Kidney glomerular epithelial cell (primary cell): Measurements from ENCODE around the gene PLBD2.

ENCODE experiments used
- DNase-seq: peaks from one replicate; lab custom pipeline; 2025; lab: John Stamatoyannopoulos, UW

The PLBD2 gene

DNA sequence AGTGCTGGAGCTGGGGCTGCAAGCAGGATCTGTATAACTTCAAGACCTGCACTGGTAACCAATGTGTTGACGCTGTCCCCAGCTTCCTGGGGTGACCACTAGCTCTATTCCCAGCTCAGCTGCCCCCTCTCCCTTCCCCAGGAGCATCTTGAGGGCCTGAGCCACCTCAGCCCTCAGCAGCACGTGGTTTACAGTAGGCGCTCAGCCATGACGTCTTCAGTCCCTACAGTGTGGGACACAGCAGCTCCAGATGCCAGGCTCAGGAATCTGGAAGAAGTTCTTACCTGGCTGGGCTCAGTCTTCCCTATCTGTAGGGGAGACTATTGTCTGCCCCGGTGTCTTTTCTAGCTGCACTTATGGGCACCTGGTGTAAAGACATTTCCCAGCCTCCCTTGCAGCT is 36.7 kb downstream of the PLBD2 start:
- no peak for DNase-seq

DNA sequence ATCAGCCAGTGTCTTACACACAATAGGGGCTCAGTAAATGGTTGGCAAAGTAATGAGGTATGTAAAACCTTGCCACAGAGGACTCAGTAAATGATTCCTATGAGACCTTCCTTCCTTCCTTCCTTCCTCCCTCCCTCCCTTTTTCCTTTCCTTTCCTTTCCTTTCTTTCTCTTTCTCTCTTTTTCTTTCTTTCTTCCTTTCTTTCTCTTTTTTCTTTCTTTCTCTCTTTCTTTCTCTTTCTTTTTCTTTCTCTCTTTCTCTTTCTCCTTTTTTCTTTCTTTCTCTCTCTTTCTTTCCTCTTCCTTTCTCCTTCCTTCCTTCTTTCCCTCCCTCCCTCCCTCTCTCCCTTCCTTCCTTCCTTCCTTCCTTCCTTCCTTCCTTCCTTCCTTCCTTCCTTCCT is 37.8 kb downstream of the PLBD2 start:
- DNase-seq, result no peak

DNA sequence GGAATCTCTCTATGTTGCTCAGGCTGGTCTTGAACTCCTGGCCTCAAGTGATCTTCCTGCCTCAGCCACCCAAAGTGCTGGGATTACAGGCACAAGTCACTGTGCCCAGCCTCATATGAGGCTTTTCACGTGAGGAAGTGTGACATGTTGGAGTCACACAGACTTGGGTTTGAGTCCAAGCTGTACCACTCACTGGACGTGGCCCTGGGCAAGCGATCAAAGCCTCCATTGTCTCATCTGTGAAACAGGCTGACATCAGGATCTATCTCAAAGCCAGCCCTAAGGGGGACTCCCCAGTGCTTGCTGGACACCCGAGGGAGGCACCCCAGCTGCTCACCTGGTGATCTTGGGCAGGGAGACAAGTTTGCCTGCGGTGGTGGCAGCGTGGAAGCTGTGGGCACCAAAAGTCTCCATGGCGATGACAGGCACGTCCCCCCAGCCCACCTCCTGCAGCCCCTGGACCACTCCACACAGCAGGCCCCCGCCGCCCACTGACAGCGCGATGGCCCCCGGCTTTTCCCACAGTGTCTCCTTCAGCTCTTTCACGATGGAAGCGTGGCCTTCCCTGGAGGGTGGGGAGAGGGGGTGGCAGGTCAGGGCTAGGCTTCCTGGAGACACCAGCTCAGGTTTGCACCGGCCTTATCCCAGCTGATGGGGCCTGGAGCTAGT is 38.6 kb downstream of the PLBD2 start:
- no peak for DNase-seq

DNA sequence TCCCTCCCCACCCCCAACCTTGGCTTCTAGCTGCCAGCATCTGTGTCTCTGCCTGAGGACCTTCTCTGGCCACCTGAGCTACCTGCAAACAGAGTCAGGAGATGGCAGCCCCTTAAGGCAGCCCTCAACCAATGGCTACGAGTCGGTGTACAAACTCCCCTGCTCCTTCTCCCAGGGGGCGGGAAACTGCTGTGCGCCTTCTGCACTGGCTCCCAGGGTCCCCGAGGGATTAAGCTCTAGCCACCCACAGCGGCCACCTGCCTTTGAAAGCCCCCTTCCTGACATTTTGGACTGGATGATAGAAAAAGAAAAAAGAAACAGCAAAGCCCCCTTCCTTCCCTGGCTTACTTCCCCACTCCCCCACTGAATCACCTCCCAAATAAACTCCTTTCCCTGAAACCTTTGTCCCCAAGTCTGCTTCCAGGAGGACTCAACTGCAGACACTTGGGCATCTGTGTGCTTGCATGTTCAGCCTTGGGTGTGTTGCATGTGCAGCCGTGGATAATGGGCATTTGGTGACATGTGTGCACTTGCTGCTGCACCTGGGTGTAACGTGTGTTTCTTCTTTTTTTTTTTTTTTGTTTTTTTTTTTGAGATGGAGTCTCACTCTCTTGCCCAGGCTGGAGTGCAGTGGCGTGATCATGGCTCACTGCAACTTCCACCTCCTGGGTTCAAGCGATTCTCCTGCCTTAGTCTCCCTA is 39.3 kb downstream of the PLBD2 start:
- no peak for DNase-seq

DNA sequence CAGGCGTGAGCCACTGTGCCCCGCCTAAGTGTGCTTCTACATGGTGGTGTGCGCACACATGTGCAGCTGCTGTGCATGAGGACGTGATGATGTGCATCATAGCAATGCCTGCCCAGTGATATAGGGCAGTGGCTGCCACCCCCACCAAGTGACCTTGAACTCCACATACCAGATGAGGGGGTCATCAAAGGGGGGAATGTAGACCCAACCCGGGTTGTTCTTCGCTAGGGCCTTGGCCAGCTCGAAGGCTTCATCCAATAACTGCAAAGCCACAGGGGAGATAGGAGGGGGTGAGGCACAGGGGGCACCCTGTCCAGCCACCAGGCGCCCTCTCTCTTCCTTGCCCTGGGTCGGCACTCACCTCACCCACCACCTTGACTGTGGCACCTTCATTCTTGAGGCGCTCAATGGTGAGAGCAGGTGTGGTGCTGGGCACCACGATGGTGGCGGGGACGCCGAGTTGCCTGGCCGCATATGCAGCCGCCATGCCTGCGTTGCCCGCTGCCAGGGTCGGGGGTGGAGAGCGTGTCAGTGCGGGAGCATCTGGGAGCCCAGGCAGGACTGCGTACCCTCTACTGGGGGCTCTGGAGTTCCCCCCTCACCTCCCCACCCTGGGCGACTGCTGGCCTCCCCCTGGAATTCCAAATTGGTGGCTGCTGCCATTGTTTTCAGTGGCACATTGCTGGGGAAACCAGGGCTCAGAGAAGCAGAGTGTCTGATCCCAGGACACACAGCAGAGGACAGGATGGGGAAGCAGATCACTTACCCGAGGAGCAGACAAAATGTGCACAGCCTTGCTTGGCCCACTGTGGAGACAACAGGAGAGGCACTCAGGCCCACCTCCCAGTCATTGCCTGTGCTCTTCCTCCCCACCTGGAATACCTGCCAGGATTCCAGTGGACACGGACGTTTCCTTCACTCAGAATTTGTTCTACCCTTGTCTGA is 40.2 kb downstream of the PLBD2 start:
- DNase-seq, result no peak

DNA sequence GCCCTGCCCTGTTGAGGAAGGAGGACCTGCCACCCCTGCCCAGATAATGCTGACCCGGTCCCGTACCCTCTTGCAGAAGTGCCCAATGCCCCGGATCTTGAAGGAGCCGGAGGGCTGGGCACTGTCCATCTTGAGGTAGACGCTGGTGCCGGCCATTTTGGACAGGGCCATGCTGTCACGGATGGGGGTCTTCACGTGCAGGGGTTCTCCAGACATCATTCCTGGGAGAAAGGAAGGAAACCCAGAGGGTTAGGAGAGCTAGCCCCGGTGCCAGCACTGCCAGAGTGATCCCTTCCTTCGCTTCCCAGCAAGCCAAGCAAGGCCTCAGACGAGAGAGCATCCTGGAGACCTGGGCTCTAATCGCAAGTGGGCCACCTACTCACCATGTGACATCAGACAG is 41.1 kb downstream of the PLBD2 start:
- no peak for DNase-seq

DNA sequence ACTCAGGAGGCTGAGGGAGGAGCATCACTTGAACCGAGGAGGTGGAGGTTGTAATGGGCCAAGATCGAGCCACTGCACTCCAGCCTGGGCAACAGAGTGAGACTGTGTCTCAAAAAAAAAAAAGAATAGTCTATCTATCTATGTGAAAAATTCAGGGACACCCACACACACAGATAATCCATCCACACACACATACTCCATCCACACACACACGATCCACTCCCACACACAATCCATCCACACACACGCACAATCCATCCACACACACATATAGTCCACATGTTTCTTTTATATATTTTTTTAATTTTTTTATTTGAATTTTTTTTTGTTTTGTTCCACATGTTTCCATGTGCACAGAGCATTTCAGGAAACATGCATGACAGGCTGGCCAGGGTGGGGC is 42.0 kb downstream of the PLBD2 start:
- DNase-seq, result no peak

DNA sequence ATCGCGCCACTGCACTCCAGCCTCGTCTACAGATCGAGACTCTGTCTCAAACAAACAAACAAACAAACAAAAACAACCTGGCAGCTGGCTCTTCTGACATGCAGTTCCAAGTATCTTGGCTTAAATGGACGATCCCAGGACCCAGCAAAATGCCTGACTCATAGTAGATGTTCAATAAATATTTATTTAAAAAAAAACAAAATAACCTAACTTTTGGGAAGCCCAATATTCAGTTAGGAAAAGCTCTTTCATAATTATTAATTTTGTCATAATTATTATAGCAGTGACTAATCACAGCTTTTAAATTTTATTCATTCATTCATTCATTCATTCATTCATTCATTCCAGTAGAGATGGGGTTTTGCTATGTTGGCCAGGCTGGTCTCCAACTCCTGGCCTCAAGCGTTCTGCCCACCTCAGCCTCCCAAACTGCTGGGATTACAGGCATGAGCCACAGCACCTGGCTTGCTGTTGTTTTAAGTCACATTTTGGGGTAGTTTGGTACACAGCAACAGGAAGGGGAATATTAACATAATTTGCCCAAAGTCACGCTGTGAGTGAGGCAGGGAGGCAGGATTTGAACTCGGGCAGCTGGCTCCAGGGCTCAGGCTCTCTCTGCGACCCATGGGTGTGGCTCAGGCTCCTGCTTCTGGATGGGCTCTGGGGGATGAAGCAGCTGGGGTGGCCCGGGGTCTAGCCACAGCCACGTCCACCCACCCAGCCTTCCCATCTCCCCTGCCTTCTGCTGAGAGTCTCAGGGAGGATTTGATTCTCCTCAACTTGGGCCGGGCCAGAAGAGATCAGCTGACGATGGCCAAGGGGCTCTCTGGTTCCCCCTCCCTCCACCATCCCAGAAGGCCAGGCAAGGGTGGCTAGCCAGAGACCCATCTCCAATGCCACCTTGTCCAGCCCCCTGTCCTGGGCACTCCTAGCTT is 42.9 kb downstream of the PLBD2 start:
- no peak for DNase-seq

DNA sequence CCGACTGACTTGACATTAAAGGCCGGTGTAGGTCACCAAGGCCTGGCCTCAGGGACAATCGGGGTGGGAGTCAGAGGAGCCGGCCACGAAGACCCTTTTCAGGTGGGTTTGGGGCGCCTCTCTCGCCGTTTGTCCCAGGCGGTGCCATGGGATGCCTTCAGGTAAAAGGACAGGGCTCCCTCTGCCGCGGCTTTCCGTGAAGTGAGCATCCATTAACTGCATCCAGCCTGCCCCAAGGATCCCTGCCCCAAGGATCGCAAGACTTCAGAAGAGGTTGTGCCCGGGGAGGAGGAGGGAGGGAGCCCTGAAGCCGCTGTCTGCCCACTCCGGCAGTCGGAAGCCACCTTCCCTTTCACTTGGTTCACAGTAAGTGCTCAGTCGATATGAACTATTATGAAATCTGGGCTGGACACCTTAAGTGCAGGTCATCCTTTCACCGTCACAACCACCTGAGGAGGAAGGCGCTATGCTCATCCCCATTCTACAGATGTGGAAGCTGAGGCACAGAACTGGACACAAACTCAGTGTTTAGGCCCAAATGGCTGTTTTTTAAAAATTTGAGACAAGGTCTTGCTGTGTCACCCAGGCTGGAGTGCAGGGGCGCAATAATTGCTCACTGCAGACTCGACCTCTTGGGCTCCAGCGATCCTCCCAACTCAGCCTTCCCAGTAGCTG is 44.3 kb downstream of the PLBD2 start:
- DNase-seq, result no peak

DNA sequence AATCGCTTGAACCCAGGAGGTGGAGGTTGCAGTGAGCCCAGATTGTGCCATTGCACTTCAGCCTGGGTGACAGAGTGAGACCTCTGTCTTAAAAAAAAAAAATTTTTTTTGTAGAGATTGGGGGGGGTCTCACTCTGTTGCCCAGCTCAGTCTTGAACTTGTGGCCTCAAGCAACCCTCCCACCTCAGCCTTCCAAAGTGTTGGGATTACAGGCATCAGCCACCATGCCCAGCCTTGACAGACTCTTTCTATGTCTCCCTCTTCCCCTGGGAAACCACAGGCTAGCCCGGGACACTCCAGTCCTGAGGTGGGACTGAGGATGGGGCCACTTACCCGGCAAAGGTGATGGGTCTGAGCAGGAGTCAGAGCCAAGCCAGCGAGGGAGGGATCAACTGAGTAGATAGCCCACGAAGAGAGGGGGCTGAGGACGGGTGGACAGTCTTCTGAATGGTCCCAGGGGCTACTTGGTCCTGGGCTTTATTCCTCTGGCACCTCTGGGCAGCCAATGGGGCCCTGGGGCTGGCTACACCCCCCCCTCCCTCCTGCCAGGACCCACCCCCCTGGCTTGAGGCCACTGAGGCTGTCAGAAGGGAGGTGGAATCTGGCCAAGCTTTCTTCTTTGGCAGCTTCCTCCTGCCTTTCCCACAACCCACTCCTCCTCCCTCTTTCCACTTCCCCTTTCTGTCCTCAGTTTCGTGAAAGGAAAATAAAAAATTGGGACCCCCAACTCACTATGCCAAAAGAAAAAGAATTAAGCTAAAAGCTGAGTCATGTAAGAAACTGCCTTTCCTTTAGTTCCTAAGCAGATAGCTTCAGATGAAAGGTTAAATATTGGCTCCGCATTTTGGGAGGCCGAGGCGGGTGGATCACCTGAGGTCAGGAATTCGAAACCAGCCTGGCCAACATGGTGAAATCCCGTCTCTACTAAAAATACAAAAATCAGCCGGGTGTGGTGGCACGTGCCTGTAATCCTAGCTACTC is 45.3 kb downstream of the PLBD2 start, which contains the start of gene SDS:
Gene SDS (minus strand): TSS at position 453 of the 981 bp plus-strand sequence. CDS start 4,179 bp downstream, outside the sequence.
- DNase-seq, result no peak

DNA sequence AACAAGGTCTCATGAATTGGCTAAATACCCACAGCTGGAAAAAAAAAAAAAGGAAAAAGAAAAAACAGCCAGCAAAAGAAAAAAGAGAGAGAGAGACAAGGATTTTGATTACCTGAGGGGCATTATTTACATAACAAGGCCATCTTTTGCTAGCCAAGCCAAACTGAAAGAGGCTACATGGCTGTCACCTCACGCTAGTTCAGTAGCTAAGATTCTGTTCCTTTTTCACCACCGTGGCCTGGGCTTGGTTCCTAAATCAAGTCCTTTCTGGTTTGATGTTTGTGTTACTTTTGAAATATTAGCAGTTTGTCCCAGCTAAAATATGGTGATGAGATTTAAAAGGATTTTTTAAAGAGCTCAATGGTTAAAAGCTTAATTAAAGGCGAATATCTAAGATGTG is 47.3 kb downstream of the PLBD2 start:
- DNase-seq, result no peak

DNA sequence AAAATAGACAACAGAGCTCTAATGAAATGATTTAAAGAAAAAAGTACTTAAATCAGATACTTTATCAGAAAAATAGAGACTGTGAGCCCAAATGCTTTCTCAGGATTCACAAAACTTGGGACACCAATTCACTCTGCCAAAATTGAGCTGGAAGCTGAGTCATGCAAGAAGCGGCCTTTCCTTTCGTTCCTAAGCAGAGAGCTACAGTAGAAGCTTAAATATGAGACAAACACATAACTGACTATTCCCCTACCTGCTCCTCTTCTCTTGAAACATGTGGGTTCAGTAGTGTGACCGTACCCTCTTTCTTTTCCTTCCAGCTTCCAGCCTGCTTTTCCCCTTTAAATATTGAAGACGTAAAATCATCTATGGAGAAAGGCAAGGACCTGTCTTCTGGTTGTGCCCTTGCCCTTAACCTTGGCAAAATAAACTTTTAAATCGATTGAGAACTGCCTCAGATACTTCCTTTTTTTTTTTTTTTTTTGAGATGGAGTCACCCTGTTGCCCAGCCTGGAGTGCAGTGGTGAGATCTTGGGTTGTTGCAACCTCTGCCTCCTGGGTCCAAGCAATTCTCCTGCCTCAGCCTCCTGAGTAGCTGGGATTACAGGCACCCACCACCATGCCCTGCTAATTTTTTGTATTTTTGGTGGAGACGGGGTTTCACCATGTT is 49.7 kb downstream of the PLBD2 start:
- no peak for DNase-seq

DNA sequence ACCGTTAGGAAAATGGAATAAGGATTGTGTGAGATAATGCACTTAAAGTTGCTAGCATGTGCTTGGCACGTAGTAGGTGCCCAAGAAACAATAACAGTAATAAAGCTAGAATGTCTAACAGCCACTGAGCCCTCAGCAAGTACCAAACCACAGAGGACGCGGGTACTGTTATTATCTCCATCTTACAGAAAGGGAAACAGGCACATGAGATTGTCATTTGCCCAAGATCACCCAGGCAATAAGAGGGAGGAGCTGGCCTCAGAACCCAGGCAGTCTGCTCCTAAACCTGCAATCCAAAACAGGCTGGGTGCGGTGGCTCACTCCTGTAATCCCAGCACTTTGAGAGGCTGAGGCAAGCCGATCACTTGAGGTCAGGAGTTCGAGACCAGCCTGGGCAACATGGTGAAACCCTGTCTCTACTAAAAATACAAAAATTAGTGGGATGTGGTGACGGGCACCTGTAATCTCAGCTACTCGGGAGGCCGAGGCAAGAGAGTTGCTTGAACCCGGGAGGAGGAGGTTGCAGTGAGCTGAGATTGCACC is 50.4 kb downstream of the PLBD2 start:
- no peak for DNase-seq

DNA sequence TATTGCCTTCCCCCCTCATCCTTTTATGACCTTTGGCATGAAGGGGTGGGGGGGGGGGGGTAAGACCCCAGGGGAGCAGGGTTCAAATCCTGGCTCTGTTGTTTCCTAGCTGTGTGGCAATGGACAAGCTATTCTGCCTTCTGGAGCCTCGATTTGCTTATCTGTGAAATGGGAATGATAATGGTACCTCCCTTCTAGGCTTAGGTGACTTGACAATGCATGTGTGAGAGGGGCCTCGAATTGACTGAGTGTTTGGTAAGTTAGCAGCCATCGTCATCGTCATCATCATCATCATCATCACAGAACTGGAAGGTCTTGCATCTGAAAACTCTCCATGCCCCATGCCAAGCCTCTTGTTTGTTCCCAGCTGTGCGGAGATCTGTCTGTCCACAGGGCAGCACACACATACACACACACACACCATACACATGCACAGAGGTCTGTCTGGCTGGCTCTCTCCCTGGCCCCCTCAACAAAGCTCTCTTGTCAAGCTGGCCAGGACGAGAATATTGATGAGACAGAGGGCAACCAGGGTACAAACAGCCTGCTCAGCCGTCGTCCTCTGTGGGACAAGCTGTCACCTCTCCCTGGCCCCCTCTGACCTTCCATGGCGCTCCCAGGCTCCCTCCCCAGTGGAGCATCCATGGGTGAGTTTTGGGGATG is 51.2 kb downstream of the PLBD2 start:
- no peak for DNase-seq

DNA sequence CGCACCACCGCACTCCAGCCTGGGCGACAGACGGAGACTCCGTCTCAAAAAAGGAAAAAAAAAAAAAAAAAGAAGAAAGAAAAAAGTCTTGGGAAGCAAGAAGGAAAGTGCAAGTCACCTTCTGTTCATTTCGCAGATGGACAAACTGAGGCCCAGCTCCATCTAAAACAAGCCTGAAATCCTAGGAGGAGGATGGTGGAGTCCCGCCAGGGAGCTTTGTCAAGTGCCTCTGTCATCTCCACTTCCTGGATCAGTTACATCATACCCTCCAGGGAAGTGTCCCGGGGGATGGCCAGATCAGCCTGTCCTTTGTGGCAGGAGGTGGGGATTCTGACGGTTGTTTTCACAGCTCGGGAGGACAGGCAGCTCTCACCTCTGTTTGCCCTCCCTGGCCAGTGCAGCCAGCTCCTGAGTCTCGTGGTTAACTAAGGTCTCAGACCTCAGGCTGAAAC is 55.1 kb downstream of the PLBD2 start:
- DNase-seq, result no peak

DNA sequence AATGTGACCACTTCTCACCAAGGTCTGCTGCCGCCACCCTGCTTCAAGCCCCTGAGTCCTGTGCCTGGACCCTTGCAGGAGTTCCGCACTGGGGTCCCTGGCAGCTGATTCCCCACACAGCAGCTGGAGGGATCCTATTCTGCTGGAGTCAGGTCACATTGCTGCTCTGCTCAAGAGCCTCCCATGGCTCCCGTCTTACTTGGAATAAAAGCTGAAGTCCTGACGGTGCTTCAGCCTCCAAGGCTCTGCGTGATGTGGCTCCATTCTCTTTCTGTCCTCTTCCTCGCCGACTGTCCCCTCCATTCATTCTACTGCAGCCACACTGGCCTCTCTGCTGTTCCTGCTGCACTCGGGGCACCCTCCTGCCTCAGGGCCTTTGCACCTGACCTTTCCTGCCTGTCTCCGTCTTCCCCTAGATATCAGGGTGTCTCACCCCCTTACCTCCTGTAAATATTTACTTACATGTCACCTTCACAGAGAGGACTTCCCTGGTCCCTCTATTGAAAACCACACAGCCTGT is 56.2 kb downstream of the PLBD2 start:
- no peak for DNase-seq

DNA sequence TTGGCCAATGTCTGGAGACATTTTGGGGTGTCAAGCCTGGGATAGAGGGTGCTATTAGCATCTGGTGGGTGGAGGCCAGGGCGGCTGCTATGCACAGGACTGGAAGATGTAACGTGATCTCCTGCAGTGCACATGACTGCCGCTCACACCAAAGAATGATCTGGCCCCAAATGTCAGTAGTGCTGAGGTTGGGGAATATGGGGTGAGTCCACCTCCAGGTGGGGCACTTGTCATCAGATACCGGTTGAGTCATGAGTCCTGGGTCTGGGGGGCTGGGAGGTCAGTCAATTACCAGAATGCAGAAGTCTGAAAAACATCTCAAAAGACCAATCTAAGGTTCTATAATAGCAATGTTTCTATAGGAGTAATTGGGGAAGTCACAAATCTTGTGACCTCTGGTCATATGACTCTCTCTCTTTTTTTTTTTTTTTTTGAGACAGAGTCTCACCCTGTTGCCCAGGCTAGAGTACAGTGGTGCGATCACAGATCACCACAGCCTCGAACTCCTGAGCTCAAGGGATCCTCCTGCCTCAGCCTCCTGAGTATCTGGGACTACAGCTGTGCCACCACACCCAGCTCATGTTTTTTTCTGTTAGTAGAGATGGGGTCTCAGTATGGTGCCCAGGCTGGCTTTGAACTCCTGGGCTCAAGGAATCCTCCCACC is 57.8 kb downstream of the PLBD2 start:
- DNase-seq, result no peak
